Measurements from ENCODE around the gene RAET1L. TPM values are rescaled to one million over a fixed set of nuclear protein-coding genes. Genes with fewer than 3 reads are reported as not detected.

RAET1L gene
- total and polyA plus RNA-seq, 7 experiments from 2014 or later: not detected

DNA sequence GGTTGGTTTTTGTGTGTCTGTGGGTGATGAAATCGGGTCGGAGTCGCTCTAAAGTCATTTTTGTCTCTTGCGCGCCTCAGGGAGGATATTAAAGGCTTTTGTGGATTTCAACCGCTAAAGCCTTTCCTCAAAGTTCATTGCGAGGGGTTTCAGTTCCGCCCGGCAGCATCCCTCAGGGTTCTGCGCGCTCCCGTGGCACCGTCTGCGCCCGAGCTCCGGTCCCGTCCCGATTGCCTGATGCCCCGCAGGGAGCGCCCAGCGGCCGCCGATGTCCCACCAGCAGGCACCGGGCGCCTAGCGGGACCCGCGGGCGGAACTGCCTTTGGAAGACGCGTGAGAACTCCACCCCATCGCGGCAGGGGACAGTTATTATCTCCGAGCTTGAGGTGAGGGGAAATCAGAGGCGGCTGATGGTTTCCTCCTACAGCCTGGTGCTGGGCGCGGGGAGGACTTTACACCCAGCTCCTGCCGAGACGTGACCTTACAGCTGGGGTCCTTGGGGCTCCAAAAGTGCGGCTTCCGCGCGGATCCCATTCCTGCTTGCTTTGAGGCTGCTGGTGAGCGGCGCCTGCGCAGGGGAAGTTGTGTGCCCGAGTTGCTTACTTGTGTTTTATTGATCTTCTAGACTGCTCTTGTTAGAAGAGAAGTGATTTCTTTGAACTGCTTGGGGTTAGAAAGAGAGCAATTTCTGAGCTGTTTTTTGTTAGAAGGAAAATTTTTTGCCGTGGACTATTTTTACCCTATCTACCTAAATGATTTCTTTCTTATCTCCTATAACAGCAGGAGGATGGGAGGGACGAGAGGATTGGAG is 34.5 kb downstream of the RAET1L start:
- Mint-ChIP-seq H3K27me3 (peaks cover 89 to 97% (median 96%) of the 10 kb centered on the region in 5 donors), H3K27ac (peak overlapping the region in 1 of 9 donors; percentile 10), H3K9me3 (peaks cover 3 to 23% (median 17%) of the 10 kb centered on the region in 11 donors), H3K36me3 (peaks cover 0 to 12% (median 5%) of the 10 kb centered on the region in 5 donors), H3K4me1 (peaks cover 25 to 38% (median 30%) of the 10 kb centered on the region in 7 donors), H3K4me3 (peak overlapping the region; percentile 66 to 95 (median 82))
- intact Hi-C loops (cut with micrococcal nuclease): loop anchor here (1.0 to 2.0 kb wide), 3 partner anchors 13 to 26 kb away; no protein-coding TSS in a partner anchor
- CTCF ChIA-PET: interaction anchor here (0.6 kb wide), 1 partner anchor 26 kb away, joined by 3 read pairs; no protein-coding TSS in a partner anchor
- H3K9me3 ChIP-seq (ENCODE audit: control insufficient read depth in 2 of 3, low read length in 3 of 3): peaks cover 0 to 9% (median 4%) of the 10 kb centered on the region in 3 experiments
- peaks cover 24 to 26% of the 10 kb centered on the region in 2 donors for H3K4me1 ChIP-seq (ENCODE audit: control insufficient read depth in 2 of 2, insufficient read depth in 2 of 2, low read length in 2 of 2)
- DNase-seq: peak in 2 of 9 donors; percentile 23 to 27
- H3K27ac ChIP-seq (ENCODE audit: low read depth, low read length): no peak overlapping the region
- peak; percentile 58 for ATAC-seq
- peaks cover 15 to 40% of the 10 kb centered on the region in 2 donors for H3K27me3 ChIP-seq (ENCODE audit: control insufficient read depth in 2 of 2, insufficient read depth in 2 of 2, low read length in 2 of 2)
- no peaks in the 10 kb centered on the region for H3K36me3 ChIP-seq (ENCODE audit: control insufficient read depth in 2 of 3, insufficient read depth in 3 of 3, low read length in 3 of 3)
- POLR2A ChIA-PET: no interaction called here
- peak overlapping the region; percentile 53 for H3K4me3 ChIP-seq (ENCODE audit: low read length)

DNA sequence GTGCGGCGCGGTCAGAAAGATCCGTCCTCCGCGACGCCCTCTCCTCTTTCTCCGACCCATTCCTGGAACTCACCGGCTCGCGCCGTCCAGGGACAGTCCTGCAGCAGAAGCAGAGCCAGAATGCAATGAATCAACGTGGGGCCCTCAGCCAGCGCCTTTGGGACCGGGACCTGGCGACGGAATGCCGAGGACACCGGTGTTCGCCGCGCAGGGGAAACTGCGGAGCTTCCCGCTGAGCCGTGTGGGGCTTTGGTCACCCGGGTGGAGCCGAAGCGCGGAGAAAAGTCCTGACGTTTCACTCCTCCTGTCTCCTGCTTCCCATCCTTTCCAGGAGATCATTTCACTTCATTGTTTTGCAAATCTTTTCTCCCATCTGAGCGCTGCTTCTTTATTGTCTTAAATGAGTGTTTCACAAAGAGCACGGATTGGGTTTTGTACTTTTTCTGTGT is 35.1 kb downstream of the RAET1L start:
- no peak overlapping the region for H3K27ac Mint-ChIP-seq
- H3K4me1 Mint-ChIP-seq: peaks cover 25 to 38% (median 30%) of the 10 kb centered on the region in 7 donors
- peaks cover 96 to 98% (median 97%) of the 10 kb centered on the region in 5 donors for H3K27me3 Mint-ChIP-seq
- Histone ChIP-seq H3K9me3 (ENCODE audit: control insufficient read depth in 2 of 3, low read length in 3 of 3) (peaks cover 0 to 9% (median 4%) of the 10 kb centered on the region in 3 experiments), H3K27me3 (ENCODE audit: control insufficient read depth in 2 of 2, insufficient read depth in 2 of 2, low read length in 2 of 2) (peaks cover 15 to 37% of the 10 kb centered on the region in 2 donors), H3K27ac (ENCODE audit: low read depth, low read length) (no peak overlapping the region), H3K4me1 (ENCODE audit: control insufficient read depth in 2 of 2, insufficient read depth in 2 of 2, low read length in 2 of 2) (peaks cover 24 to 26% of the 10 kb centered on the region in 2 donors), H3K36me3 (ENCODE audit: control insufficient read depth in 2 of 3, insufficient read depth in 3 of 3, low read length in 3 of 3) (no peaks in the 10 kb centered on the region), H3K4me3 (ENCODE audit: low read length) (peak overlapping the region; percentile 53)
- H3K9me3 Mint-ChIP-seq: peaks cover 3 to 23% (median 19%) of the 10 kb centered on the region in 11 donors
- no peak for ATAC-seq
- intact Hi-C loops (cut with micrococcal nuclease): loop anchor here (2.0 kb wide), 1 partner anchor 25 kb away; no protein-coding TSS in a partner anchor
- ChIA-PET POLR2A (no interaction called here), CTCF (no interaction called here)
- peaks cover 0 to 12% (median 5%) of the 10 kb centered on the region in 5 donors for H3K36me3 Mint-ChIP-seq
- H3K4me3 Mint-ChIP-seq: peak overlapping the region; percentile 46 to 95 (median 82)
- no peak for DNase-seq

DNA sequence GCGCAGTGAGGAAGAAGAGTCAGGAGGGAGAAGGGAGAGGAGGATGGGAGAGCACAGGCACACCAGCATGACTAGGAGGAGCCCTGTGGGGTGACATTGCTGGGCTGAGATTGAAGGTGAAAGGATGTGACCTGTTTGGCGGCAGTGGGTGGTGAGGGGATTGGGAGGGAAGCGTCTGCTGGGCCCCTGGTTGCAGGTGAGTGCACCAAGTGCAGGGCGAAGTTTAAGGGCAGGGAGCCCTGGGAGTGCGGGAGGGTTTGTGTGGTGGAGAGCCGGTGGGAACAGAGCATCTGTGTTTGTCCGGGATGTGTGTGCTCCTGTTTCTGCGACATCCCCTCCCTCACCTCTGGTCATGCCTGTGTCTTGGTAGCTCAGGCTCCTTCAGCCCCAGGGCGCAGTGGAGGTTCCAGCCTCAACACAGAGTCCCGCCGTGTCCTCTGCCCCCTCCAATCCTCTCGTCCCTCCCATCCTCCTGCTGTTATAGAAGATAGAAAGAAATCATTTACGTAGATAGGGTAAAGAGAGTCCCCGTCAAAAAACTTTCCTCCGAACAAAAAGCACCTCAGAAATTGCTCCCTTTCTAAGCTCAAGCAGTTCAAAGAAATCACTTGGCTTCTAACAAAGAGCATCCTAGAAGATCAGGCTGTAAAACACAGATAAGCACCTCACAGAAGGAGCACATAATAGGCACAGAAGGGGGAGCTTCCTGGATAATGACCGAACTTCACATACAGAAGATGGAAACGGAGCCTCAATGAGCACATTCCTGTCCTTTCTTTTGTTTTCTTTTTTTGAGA is 36.6 kb downstream of the RAET1L start:
- ATAC-seq (no peak), DNase-seq (no peak)
- no peaks in the 10 kb centered on the region for H3K36me3 ChIP-seq (ENCODE audit: control insufficient read depth in 2 of 3, insufficient read depth in 3 of 3, low read length in 3 of 3)
- peaks cover 0 to 12% (median 5%) of the 10 kb centered on the region in 5 donors for H3K36me3 Mint-ChIP-seq
- H3K27me3 Mint-ChIP-seq: peaks cover 93 to 97% (median 94%) of the 10 kb centered on the region in 5 donors
- ChIA-PET CTCF (no interaction called here), POLR2A (no interaction called here)
- peak overlapping the region in 1 of 9 donors; percentile 11 for H3K27ac Mint-ChIP-seq
- H3K4me3 ChIP-seq (ENCODE audit: low read length): no peak overlapping the region
- peak overlapping the region in 8 of 10 donors; percentile 2 to 95 (median 42) for H3K4me3 Mint-ChIP-seq
- H3K4me1 ChIP-seq (ENCODE audit: control insufficient read depth in 2 of 2, insufficient read depth in 2 of 2, low read length in 2 of 2): peaks cover 24 to 26% of the 10 kb centered on the region in 2 donors
- peaks cover 0 to 9% (median 4%) of the 10 kb centered on the region in 3 experiments for H3K9me3 ChIP-seq (ENCODE audit: control insufficient read depth in 2 of 3, low read length in 3 of 3)
- H3K9me3 Mint-ChIP-seq: peaks cover 3 to 23% (median 17%) of the 10 kb centered on the region in 11 donors
- peaks cover 25 to 38% (median 30%) of the 10 kb centered on the region in 7 donors for H3K4me1 Mint-ChIP-seq
- peaks cover 15 to 32% of the 10 kb centered on the region in 2 donors for H3K27me3 ChIP-seq (ENCODE audit: control insufficient read depth in 2 of 2, insufficient read depth in 2 of 2, low read length in 2 of 2)
- intact Hi-C loops (cut with micrococcal nuclease): no loop called here
- no peak overlapping the region for H3K27ac ChIP-seq (ENCODE audit: low read depth, low read length)

DNA sequence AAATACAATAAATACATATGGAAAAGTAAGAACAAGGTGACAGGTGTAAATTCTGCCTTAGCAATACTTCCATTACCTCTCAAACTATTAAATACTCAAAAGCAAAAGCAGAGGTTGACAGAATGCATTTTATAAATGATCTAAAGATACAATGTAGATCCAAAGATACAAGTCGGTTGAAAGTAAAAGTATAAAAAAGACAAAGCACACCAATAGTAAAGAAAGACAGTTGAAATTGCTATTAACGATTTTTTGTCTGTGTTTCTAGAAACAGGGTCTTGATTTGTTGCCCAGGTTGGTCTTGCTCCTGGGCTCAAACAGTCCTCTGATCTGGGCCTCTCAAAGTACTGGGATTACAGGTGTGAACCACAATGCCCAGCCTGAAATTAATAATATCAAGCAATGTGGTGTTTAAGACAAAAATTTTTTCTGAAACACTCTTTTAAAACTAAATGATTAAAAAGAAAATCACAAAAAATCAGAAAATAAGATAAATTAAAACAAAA is 37.7 kb downstream of the RAET1L start:
- Mint-ChIP-seq H3K36me3 (peaks cover 0 to 12% (median 5%) of the 10 kb centered on the region in 5 donors), H3K9me3 (peaks cover 3 to 24% (median 17%) of the 10 kb centered on the region in 11 donors), H3K4me3 (no peak overlapping the region), H3K27ac (no peak overlapping the region), H3K4me1 (peaks cover 26 to 38% (median 30%) of the 10 kb centered on the region in 7 donors), H3K27me3 (peaks cover 90 to 97% (median 94%) of the 10 kb centered on the region in 5 donors)
- peaks cover 0 to 9% (median 4%) of the 10 kb centered on the region in 3 experiments for H3K9me3 ChIP-seq (ENCODE audit: control insufficient read depth in 2 of 3, low read length in 3 of 3)
- no peak overlapping the region for H3K27ac ChIP-seq (ENCODE audit: low read depth, low read length)
- ChIA-PET POLR2A (no interaction called here), CTCF (no interaction called here)
- ATAC-seq (no peak), DNase-seq (no peak)
- no peak overlapping the region for H3K4me3 ChIP-seq (ENCODE audit: low read length)
- intact Hi-C loops (cut with micrococcal nuclease): no loop called here
- H3K36me3 ChIP-seq (ENCODE audit: control insufficient read depth in 2 of 3, insufficient read depth in 3 of 3, low read length in 3 of 3): no peaks in the 10 kb centered on the region
- peaks cover 15 to 36% of the 10 kb centered on the region in 2 donors for H3K27me3 ChIP-seq (ENCODE audit: control insufficient read depth in 2 of 2, insufficient read depth in 2 of 2, low read length in 2 of 2)
- peaks cover 24 to 26% of the 10 kb centered on the region in 2 donors for H3K4me1 ChIP-seq (ENCODE audit: control insufficient read depth in 2 of 2, insufficient read depth in 2 of 2, low read length in 2 of 2)

DNA sequence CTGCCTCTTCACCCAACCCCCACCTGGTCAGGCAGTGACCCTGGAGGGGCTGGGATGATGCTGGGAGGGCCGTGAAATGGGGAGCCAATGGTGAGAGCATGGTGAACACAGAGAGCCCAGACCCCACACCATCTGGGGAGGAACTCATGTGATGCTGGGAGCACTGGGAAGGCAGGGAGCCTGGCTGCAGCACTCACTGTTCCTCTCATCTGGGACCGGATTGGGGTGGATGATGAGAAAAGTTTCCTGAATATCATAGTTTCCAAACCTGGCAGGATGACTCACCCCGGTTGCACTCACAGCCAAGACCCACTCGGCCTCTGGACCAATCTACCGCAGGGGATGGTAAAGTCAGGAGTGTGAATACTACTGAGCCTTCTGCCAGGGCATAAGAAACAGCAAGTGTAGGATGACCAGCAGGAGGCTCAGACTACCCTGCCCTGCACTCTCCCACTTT is 39.8 kb downstream of the RAET1L start:
- H3K36me3 ChIP-seq (ENCODE audit: control insufficient read depth in 2 of 3, insufficient read depth in 3 of 3, low read length in 3 of 3): no peaks in the 10 kb centered on the region
- H3K4me1 ChIP-seq (ENCODE audit: control insufficient read depth in 2 of 2, insufficient read depth in 2 of 2, low read length in 2 of 2): peaks cover 10 to 12% of the 10 kb centered on the region in 2 donors
- H3K4me3 Mint-ChIP-seq: no peak overlapping the region
- no peak overlapping the region for H3K4me3 ChIP-seq (ENCODE audit: low read length)
- ATAC-seq (no peak), DNase-seq (peak in 2 of 9 donors; percentile 2 to 15)
- H3K9me3 Mint-ChIP-seq: peaks cover 3 to 27% (median 19%) of the 10 kb centered on the region in 11 donors
- ChIA-PET CTCF (no interaction called here), POLR2A (no interaction called here)
- peaks cover 15 to 31% of the 10 kb centered on the region in 2 donors for H3K27me3 ChIP-seq (ENCODE audit: control insufficient read depth in 2 of 2, insufficient read depth in 2 of 2, low read length in 2 of 2)
- peaks cover 87 to 99% (median 92%) of the 10 kb centered on the region in 5 donors for H3K27me3 Mint-ChIP-seq
- H3K36me3 Mint-ChIP-seq: peaks cover 0 to 11% (median 8%) of the 10 kb centered on the region in 5 donors
- peaks cover 0 to 9% (median 4%) of the 10 kb centered on the region in 3 experiments for H3K9me3 ChIP-seq (ENCODE audit: control insufficient read depth in 2 of 3, low read length in 3 of 3)
- H3K27ac ChIP-seq (ENCODE audit: low read depth, low read length): no peak overlapping the region
- H3K27ac Mint-ChIP-seq: peak overlapping the region in 1 of 9 donors; percentile 14
- intact Hi-C loops (cut with micrococcal nuclease): no loop called here
- peaks cover 19 to 32% (median 20%) of the 10 kb centered on the region in 7 donors for H3K4me1 Mint-ChIP-seq

DNA sequence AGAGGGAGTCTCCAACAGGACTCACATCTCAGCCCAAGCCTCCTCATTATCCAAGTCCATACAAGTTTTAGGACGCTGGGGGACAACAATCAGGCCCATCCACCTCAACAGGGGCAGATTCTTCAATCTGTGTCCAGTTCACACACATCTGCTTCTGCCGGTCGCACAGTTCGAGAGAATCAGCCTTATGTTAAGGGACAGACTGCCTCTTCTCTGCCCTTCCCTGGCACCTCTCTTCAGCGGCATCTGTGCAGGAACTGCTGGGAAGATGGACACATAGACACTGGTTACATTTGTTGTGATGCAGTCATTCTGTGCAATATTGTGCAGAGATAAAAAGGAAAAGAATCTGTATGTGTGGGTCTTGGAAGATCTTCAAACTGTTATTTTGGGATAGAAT is 40.6 kb downstream of the RAET1L start:
- intact Hi-C loops (cut with micrococcal nuclease): no loop called here
- H3K27ac ChIP-seq (ENCODE audit: low read depth, low read length): no peak overlapping the region
- no peaks in the 10 kb centered on the region for H3K36me3 ChIP-seq (ENCODE audit: control insufficient read depth in 2 of 3, insufficient read depth in 3 of 3, low read length in 3 of 3)
- Mint-ChIP-seq H3K27me3 (peaks cover 85 to 96% (median 91%) of the 10 kb centered on the region in 5 donors), H3K27ac (no peak overlapping the region), H3K4me3 (no peak overlapping the region), H3K36me3 (peaks cover 0 to 11% (median 8%) of the 10 kb centered on the region in 5 donors), H3K9me3 (peaks cover 3 to 27% (median 19%) of the 10 kb centered on the region in 11 donors), H3K4me1 (peaks cover 11 to 25% (median 13%) of the 10 kb centered on the region in 7 donors)
- DNase-seq (peak in 2 of 9 donors; percentile 1 to 16), ATAC-seq (no peak)
- CTCF ChIA-PET: no interaction called here
- H3K4me3 ChIP-seq (ENCODE audit: low read length): no peak overlapping the region
- H3K4me1 ChIP-seq (ENCODE audit: control insufficient read depth in 2 of 2, insufficient read depth in 2 of 2, low read length in 2 of 2): peaks cover 2 to 5% of the 10 kb centered on the region in 2 donors
- H3K27me3 ChIP-seq (ENCODE audit: control insufficient read depth in 2 of 2, insufficient read depth in 2 of 2, low read length in 2 of 2): peaks cover 7 to 24% of the 10 kb centered on the region in 2 donors
- POLR2A ChIA-PET: no interaction called here
- H3K9me3 ChIP-seq (ENCODE audit: control insufficient read depth in 2 of 3, low read length in 3 of 3): peaks cover 0 to 9% (median 4%) of the 10 kb centered on the region in 3 experiments

Measured in naive thymus-derived CD4-positive, alpha-beta T cell (primary cell).